GM18517 (cell line): Measurements from ENCODE around the gene ZBTB47.

ENCODE experiments used
- ATAC-seq: cut with Tn5 transposase; IDR thresholded peaks from one replicate; pipeline ENCODE4 v1.9.1; 2021; ENCODE audit warnings: mild to moderate bottlenecking, moderate library complexity; ENCODE audit not compliant: unreplicated experiment

Gene ZBTB47

GRCh38 chr3:42711491-42712343 lies 58.2 kb downstream of the ZBTB47 start:
- ATAC-seq: no peak

GRCh38 chr3:42712344-42712648 lies 58.8 kb downstream of the ZBTB47 start:
- ATAC-seq: no peak

- no peak for ATAC-seq
Measured at GRCh38 chr3:42712688-42713372, 59.3 kb downstream of the ZBTB47 start.

- no peak for ATAC-seq
Measured at GRCh38 chr3:42713747-42714146, 60.2 kb downstream of the ZBTB47 start.

- no peak for ATAC-seq
Measured at GRCh38 chr3:42714171-42714852, 60.8 kb downstream of the ZBTB47 start.
